HEK293T (cell line): Measurements from ENCODE around the gene C2.
A peak's percentile ranks its signal among the peaks of the same experiment; 100 is the strongest.

Source experiments
- BHLHE40 ChIP-seq: fragments of 450-650 bp; IDR thresholded peaks from 2 replicates; pipeline ENCODE4 v1.6.1; 2016; ENCODE audit warnings: mild to moderate bottlenecking, moderate library complexity, borderline replicate concordance
- CTBP1 ChIP-seq: fragments of 450-650 bp; IDR thresholded peaks from 2 replicates; pipeline ENCODE4 v1.6.1; 2016; ENCODE audit warnings: borderline replicate concordance
- FOXK2 ChIP-seq: fragments of 450-650 bp; IDR thresholded peaks from 2 replicates; pipeline ENCODE4 v1.6.1; 2016; ENCODE audit warnings: mild to moderate bottlenecking
- FOXM1 ChIP-seq: fragments of 450-650 bp; IDR thresholded peaks from 2 replicates; pipeline ENCODE4 v1.6.1; 2017; ENCODE audit warnings: mild to moderate bottlenecking, borderline replicate concordance
- HDGF ChIP-seq: fragments of 450-650 bp; IDR thresholded peaks from 2 replicates; pipeline ENCODE4 v1.6.1; 2017; ENCODE audit warnings: antibody characterized with exemption, borderline replicate concordance
- LEF1 ChIP-seq: fragments of 450-650 bp; IDR thresholded peaks from 2 replicates; pipeline ENCODE4 v1.6.1; 2017; ENCODE audit warnings: mild to moderate bottlenecking, borderline replicate concordance
- SP1 ChIP-seq: fragments of 450-650 bp; IDR thresholded peaks from 2 replicates; pipeline ENCODE4 v1.6.1; 2017
- SUZ12 ChIP-seq: fragments of 450-650 bp; IDR thresholded peaks from 2 replicates; pipeline ENCODE4 v1.6.1; 2016; ENCODE audit warnings: mild to moderate bottlenecking
- TARDBP ChIP-seq: fragments of 450-650 bp; IDR thresholded peaks from 2 replicates; pipeline ENCODE4 v1.6.1; 2016
- ZNF384 ChIP-seq: fragments of 450-650 bp; IDR thresholded peaks from 2 replicates; pipeline ENCODE4 v1.6.1; 2016

DNA sequence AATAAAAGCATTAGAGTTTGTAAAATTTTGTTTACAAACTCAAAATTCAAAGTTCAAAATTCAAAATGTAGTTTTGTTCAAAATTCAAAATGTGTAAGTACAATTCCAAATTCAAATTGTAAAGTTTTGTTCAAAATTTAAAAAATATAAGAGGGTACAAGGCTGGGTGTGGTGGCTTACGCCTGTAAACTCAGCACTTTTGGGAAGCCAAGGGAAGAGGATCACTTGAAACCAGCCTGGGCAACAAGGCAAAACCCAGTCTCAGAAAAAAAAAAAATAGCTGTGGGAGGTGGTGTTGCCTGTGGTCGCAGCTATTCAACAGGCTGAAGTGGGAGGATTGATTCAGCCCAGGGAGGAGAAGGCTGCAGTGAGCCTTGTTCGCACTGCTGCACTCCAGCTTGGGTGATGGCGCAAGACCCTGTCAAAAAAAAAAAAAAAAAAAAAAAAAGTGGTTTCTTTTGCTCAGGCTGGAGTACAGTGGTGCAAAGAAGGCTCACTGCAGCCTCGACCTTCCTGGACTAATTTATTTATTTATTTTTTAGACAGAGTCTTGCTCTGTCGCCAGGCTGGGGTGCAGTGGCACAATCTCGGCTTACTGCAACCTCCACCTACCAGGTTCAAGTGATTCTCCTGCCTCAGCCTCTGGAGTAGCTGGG, 20.2 kb upstream of the C2 start:
- TF ChIP-seq SUZ12 (no peak), CTBP1 (no peak), SP1 (no peak), HDGF (no peak), FOXK2 (no peak), FOXM1 (no peak), BHLHE40 (no peak), ZNF384 (peak; percentile 70; the same call in 1 of the 2 replicates), LEF1 (no peak), TARDBP (no peak)
